GM13977 (cell line): ENCODE measurements around the gene HDAC10.

Experiments used
- DNase-seq: peaks from one replicate; pipeline ENCODE4 v3.0.0; 2012; ENCODE audit warnings: low spot score
- in situ Hi-C: fragments of 300-500 bp; cut with MboI; formaldehyde crosslinking; loops from one replicate; pipeline ENCODE4 v1.12.0; 2022; ENCODE audit warnings: low sequenced_read_pairs, low pct_unique_long_range_greater_than_20kb, mixed read lengths, inconsistent platforms; ENCODE audit not compliant: unreplicated experiment
- TF ChIP-seq, protein P1 (sequence below): IDR thresholded peaks from 2 replicates; pipeline ENCODE4 v1.5.1; 2012; ENCODE audit warnings: mild to moderate bottlenecking, control low read depth; ENCODE audit not compliant: insufficient read depth; ENCODE audit errors: extremely low read depth, missing control alignments

The HDAC10 gene

DNA sequence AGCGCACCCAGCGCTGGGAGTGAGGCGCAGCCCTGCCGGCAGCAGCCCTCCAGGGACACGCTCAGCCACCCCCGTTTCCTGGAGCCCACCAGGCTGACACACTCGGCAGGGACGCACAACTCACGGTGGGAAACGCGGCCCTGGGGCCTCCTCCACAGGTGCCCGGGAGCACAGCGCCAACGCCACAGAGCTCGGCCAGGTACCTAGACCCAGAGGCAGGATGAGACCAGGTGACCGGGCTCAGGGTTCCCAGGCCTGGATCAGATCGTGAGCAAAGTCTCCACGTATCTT is 24.2 kb downstream of the HDAC10 start:
- DNase-seq, result no peak
- TF ChIP-seq, protein P1, sequence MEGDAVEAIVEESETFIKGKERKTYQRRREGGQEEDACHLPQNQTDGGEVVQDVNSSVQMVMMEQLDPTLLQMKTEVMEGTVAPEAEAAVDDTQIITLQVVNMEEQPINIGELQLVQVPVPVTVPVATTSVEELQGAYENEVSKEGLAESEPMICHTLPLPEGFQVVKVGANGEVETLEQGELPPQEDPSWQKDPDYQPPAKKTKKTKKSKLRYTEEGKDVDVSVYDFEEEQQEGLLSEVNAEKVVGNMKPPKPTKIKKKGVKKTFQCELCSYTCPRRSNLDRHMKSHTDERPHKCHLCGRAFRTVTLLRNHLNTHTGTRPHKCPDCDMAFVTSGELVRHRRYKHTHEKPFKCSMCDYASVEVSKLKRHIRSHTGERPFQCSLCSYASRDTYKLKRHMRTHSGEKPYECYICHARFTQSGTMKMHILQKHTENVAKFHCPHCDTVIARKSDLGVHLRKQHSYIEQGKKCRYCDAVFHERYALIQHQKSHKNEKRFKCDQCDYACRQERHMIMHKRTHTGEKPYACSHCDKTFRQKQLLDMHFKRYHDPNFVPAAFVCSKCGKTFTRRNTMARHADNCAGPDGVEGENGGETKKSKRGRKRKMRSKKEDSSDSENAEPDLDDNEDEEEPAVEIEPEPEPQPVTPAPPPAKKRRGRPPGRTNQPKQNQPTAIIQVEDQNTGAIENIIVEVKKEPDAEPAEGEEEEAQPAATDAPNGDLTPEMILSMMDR, result no peak
- in situ Hi-C loops, result no loop called here

DNA sequence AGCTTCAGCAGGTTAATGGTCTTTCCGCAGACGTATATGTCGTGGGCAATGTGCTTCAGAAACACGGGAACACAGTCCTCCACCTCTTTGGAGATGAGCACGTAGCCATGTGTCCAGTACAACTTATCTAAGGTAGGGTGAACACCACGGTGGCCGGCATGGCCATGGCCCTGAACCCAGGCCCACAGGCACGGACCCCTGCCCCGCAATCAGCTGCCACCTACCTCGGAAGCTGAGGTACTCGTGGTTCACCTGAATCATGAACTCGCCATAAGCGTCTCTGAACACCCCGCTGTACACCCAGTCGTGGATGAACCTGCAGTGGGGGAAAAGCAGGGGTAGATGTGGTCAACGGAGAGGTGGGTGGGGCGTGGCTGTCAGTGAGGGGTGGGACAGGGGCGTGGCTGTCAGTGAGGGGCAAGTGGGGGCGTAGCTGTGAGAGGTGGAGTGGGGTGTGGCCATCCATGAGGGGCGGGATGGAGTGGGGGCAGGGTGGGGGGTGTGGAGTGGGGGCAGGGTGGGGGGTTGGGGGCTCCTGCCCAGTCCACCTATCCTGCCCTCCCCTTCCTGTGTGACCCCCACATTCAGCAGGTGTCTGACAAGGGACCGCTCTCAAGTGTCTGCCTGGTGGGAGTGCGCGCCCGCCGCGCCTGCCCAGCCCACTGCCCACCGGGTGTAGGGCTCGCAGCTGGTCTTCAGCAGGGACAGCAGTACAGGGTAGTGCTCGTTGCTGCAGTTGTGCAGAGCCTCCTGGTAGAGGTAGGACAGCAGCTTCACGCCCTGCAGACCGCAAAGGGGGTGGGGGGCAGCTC is 24.8 kb downstream of the HDAC10 start:
- DNase-seq, result no peak
- in situ Hi-C loops, result no loop called here
- TF ChIP-seq, protein P1, result no peak

DNA sequence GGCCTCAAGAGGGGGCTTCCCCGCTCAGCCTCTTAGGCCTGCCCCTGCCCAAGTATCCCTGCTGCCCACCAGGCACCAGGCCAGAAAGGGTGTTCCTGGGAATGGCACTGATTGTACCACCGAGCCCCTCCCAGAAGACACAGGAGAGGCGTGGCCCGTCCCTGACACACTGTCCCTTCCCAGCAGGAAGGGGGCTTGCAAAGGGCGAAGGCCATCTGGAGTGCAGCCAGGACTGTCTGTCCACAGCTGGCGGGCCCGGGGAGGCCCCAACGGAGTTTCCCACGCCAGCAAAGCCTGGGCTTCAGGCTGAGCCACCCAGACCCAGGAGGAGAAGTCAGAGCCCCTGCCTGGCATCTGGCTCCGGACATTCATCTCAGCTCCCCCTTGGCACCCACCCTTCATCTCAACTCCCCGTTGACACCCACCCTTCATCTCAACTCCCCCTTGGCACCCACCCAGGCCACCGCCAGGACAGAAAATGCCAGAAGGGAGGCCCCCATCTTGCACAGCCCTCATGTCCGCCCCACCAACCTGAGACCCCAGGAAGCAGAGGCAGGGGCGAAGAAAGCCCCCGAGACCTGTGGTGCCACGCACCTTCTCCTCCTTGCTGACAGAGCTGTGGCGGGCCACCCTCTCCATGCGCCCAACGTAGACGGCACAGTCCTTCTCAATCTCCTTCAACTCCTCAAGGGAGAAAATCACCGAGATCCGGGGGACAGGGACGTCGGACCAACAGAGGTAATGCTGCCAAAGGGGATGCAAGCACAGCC is 25.7 kb downstream of the HDAC10 start:
- DNase-seq, result no peak
- TF ChIP-seq, protein P1, result no peak
- in situ Hi-C loops, result no loop called here

DNA sequence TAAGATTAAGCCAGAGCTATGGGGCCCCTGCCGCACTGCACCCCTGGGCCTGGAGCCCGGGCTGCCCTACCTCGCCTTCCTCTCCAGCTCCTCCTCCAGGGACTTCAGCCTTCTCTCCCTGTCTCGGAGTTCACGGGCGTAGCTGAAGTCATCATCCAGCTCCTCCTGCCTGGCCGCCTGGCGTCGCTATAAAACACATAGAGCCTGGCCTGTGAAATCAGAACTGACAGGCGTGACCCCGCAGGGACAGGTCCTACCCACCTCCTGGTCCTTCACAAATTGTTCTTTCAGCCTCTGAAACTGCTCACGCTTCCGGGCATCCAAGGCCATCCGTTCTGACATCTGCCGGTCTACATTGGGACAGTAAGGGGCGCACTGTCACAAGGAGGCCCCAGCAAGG is 27.0 kb downstream of the HDAC10 start:
- in situ Hi-C loops, result no loop called here
- no peak for DNase-seq
- TF ChIP-seq, protein P1, result no peak

DNA sequence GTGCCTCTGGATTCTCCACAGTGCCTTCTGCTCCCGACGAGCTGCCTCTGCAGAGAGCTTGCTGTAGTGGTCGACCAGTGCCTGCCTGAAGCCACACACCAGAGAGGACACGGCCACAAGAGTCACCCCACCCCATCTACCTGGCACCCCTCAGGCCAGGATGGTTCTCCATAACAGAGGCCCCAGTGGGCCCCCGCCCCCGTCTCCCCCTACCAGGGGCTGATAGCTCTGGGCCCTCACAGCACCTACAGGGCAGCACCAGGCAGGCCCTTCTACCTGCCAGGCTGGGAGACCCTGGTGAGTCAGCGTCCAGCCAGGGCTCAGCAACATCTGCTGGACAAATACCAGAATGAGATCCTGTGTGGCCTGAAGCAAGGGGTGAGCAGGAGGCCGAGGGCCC is 28.6 kb downstream of the HDAC10 start:
- TF ChIP-seq, protein P1, result no peak
- DNase-seq, result no peak
- in situ Hi-C loops, result no loop called here

DNA sequence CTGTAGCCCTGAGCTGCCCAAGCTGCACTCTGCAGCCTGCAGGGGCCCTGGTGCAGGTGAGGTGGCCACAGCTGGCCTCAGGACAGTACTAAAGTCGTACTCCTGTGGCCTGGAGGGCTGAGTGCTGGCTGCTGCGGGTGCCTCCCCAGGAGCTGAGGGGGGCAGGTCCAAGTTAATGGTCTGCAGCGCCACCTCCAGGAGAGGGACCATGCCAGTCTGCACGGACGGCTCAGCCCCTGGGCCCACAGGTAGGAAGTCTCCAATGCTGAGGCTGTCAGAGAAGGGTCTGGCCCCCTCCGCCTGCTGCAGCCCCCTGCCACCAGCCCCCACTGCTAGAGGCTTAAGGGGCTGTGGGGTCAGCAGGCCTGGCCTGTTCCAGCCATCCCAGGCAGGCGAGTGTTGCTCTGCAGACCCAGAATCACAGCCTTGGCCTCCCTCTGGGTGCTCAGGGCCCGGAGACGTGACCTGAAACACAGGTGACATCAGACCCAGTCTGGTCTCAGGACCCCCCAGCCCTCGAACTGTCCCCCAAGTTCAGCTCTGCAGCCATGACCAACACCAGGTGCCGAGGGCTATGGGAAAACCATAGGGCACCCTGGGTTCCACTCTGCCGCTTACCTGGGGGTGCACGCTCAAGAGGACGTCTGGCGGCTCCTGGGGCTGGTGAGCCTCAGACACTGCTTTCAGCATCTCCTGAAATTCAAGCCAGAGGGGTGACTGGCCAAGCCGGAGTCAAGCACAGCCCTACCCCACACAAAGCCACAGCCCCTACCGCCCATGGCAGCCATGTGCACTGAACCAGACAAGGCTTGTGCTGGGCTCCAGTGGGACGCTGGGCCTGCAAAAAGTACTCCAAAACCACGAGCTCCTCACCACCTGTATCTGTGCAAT is 29.4 kb downstream of the HDAC10 start:
- no peak for DNase-seq
- in situ Hi-C loops, result no loop called here
- TF ChIP-seq, protein P1, result peak; percentile 33
